Stimulated activated naive B cell treated with anti-CD40 and anti-IgM and Interleukin-4, amounts not matched to agents 10 μg/mL and 1 μg/mL and 100 μg/mL, for 72 hours (primary cell): ENCODE measurements around the gene USP44.
A peak's percentile ranks its signal among the peaks of the same experiment; 100 is the strongest.
"Not testable (repeated sequence)": the region's sequence is repeated elsewhere in the genome, so short reads cannot be mapped to it uniquely, and the experiment has no call there.

ENCODE experiments used
- ATAC-seq, 2 donors: fragments of 150-1000 bp; cut with Tn5 transposase; replicated peaks; 2 replicates each; pipeline ENCODE4 v1.10.0; 2021; ENCODE audit warnings: moderate library complexity in 1 of 2
- DNase-seq: peaks from one replicate; pipeline ENCODE4 v3.0.0; 2021
- H3K27ac Mint-ChIP-seq: one replicate; pipeline ENCODE4 v1.8.0; 2022; ENCODE audit warnings: mild to moderate bottlenecking, mixed read lengths
- H3K27me3 Mint-ChIP-seq, 2 donors: one replicate each; pipeline ENCODE4 v1.8.0; 2022; ENCODE audit warnings: mixed read lengths in 2 of 2
- H3K36me3 Mint-ChIP-seq, 2 donors: one replicate each; pipeline ENCODE4 v1.8.0; 2022; ENCODE audit warnings: mixed read lengths in 2 of 2, mild to moderate bottlenecking in 1 of 2
- H3K4me1 Mint-ChIP-seq, 2 donors: one replicate each; pipeline ENCODE4 v1.8.0; 2022; ENCODE audit warnings: mixed read lengths in 2 of 2, mild to moderate bottlenecking in 1 of 2
- H3K4me3 Mint-ChIP-seq, 2 donors: one replicate each; pipeline ENCODE4 v1.8.0; 2022; ENCODE audit warnings: mild to moderate bottlenecking in 2 of 2, mixed read lengths in 2 of 2, moderate library complexity in 1 of 2
- H3K9me3 Mint-ChIP-seq, 2 donors: one replicate each; pipeline ENCODE4 v1.8.0; 2022; ENCODE audit warnings: mixed read lengths in 2 of 2, mild to moderate bottlenecking in 1 of 2

The USP44 gene

GRCh38 chr12:95509300-95509699 lies 42.0 kb downstream of the USP44 start:
- Mint-ChIP-seq H3K36me3 (peaks cover 47 to 65% of the 10 kb centered on the region in 2 donors), H3K27ac (no peak overlapping the region), H3K9me3 (no peaks in the 10 kb centered on the region), H3K4me3 (no peak overlapping the region), H3K27me3 (no peaks in the 10 kb centered on the region), H3K4me1 (peaks cover 3 to 4% of the 10 kb centered on the region in 2 donors)
- DNase-seq (no peak), ATAC-seq (no peak)

- no peak for ATAC-seq
- Mint-ChIP-seq H3K27ac (no peak overlapping the region), H3K4me3 (no peak overlapping the region), H3K9me3 (no peaks in the 10 kb centered on the region), H3K36me3 (peaks cover 40 to 72% of the 10 kb centered on the region in 2 donors), H3K27me3 (no peaks in the 10 kb centered on the region), H3K4me1 (peaks cover 3 to 11% of the 10 kb centered on the region in 2 donors)
- no peak for DNase-seq
Observed at GRCh38 chr12:95506707-95507523, 44.4 kb downstream of the USP44 start.

GRCh38 chr12:95505039-95505438 lies 46.2 kb downstream of the USP44 start:
- Mint-ChIP-seq H3K27me3 (no peaks in the 10 kb centered on the region), H3K9me3 (no peaks in the 10 kb centered on the region), H3K4me3 (no peak overlapping the region), H3K36me3 (peaks cover 35 to 66% of the 10 kb centered on the region in 2 donors), H3K4me1 (peaks cover 5 to 11% of the 10 kb centered on the region in 2 donors), H3K27ac (peak overlapping the region; percentile 57)
- ATAC-seq: no peak
- DNase-seq: no peak

GRCh38 chr12:95504140-95504539 lies 47.1 kb downstream of the USP44 start:
- H3K36me3 Mint-ChIP-seq: peaks cover 38 to 71% of the 10 kb centered on the region in 2 donors
- H3K4me1 Mint-ChIP-seq: peaks cover 5 to 11% of the 10 kb centered on the region in 2 donors
- no peak overlapping the region for H3K4me3 Mint-ChIP-seq
- no peak overlapping the region for H3K27ac Mint-ChIP-seq
- DNase-seq (no peak), ATAC-seq (no peak)
- H3K9me3 Mint-ChIP-seq: no peaks in the 10 kb centered on the region
- H3K27me3 Mint-ChIP-seq: no peaks in the 10 kb centered on the region

- no peaks in the 10 kb centered on the region for H3K27me3 Mint-ChIP-seq
- no peak overlapping the region for H3K4me3 Mint-ChIP-seq
- ATAC-seq (no peak), DNase-seq (no peak)
- H3K9me3 Mint-ChIP-seq: no peaks in the 10 kb centered on the region
- H3K4me1 Mint-ChIP-seq: peaks cover 2 to 7% of the 10 kb centered on the region in 2 donors
- no peak overlapping the region for H3K27ac Mint-ChIP-seq
- H3K36me3 Mint-ChIP-seq: peaks cover 39 to 70% of the 10 kb centered on the region in 2 donors
Observed at GRCh38 chr12:95499772-95500171, 51.5 kb downstream of the USP44 start.

- Mint-ChIP-seq H3K27me3 (no peaks in the 10 kb centered on the region), H3K27ac (no peak overlapping the region), H3K9me3 (no peaks in the 10 kb centered on the region), H3K4me1 (peaks cover 2 to 7% of the 10 kb centered on the region in 2 donors), H3K4me3 (no peak overlapping the region), H3K36me3 (peaks cover 36 to 66% of the 10 kb centered on the region in 2 donors)
- DNase-seq (no peak), ATAC-seq (no peak)
Observed at GRCh38 chr12:95498968-95499367, 52.3 kb downstream of the USP44 start.

GRCh38 chr12:95497031-95497430 lies 54.2 kb downstream of the USP44 start:
- DNase-seq (no peak), ATAC-seq (no peak)
- no peaks in the 10 kb centered on the region for H3K9me3 Mint-ChIP-seq
- peaks cover under 1 to 2% of the 10 kb centered on the region in 2 donors for H3K4me1 Mint-ChIP-seq
- H3K4me3 Mint-ChIP-seq: no peak overlapping the region
- peak overlapping the region; percentile 0 for H3K27ac Mint-ChIP-seq
- peaks cover 32 to 49% of the 10 kb centered on the region in 2 donors for H3K36me3 Mint-ChIP-seq
- H3K27me3 Mint-ChIP-seq: no peaks in the 10 kb centered on the region

- Mint-ChIP-seq H3K4me1 (peaks cover 0 to 4% of the 10 kb centered on the region in 2 donors), H3K9me3 (no peaks in the 10 kb centered on the region), H3K36me3 (peaks cover 39 to 57% of the 10 kb centered on the region in 2 donors), H3K27me3 (no peaks in the 10 kb centered on the region), H3K4me3 (no peak overlapping the region), H3K27ac (no peak overlapping the region)
- no peak for ATAC-seq
- DNase-seq: no peak
Observed at GRCh38 chr12:95495433-95495832, 55.8 kb downstream of the USP44 start.

GRCh38 chr12:95494888-95495287 lies 56.4 kb downstream of the USP44 start:
- ATAC-seq (no peak), DNase-seq (no peak)
- no peaks in the 10 kb centered on the region for H3K27me3 Mint-ChIP-seq
- no peaks in the 10 kb centered on the region for H3K9me3 Mint-ChIP-seq
- no peak overlapping the region for H3K27ac Mint-ChIP-seq
- H3K4me1 Mint-ChIP-seq: peaks cover 0 to 2% of the 10 kb centered on the region in 2 donors
- peaks cover 35 to 54% of the 10 kb centered on the region in 2 donors for H3K36me3 Mint-ChIP-seq
- no peak overlapping the region for H3K4me3 Mint-ChIP-seq

GRCh38 chr12:95492462-95492861 lies 58.8 kb downstream of the USP44 start:
- H3K4me3 Mint-ChIP-seq: no peak overlapping the region
- peaks cover 24 to 43% of the 10 kb centered on the region in 2 donors for H3K36me3 Mint-ChIP-seq
- H3K4me1 Mint-ChIP-seq: peaks cover 0 to 2% of the 10 kb centered on the region in 2 donors
- H3K27me3 Mint-ChIP-seq: no peaks in the 10 kb centered on the region
- no peak for DNase-seq
- H3K27ac Mint-ChIP-seq: no peak overlapping the region
- ATAC-seq: no peak
- no peaks in the 10 kb centered on the region for H3K9me3 Mint-ChIP-seq

GRCh38 chr12:95487024-95487423 lies 64.3 kb downstream of the USP44 start:
- peaks cover 31 to 35% of the 10 kb centered on the region in 2 donors for H3K36me3 Mint-ChIP-seq

GRCh38 chr12:95484524-95484923 lies 66.8 kb downstream of the USP44 start:
- Mint-ChIP-seq H3K36me3 (peaks cover 29 to 37% of the 10 kb centered on the region in 2 donors), H3K4me3 (no peak overlapping the region), H3K27me3 (no peaks in the 10 kb centered on the region), H3K9me3 (no peaks in the 10 kb centered on the region), H3K4me1 (peaks cover 10 to 18% of the 10 kb centered on the region in 2 donors), H3K27ac (no peak overlapping the region)
- no peak for DNase-seq
- no peak for ATAC-seq

More at GRCh38 chr12:95487024-95487423, 64.3 kb downstream of the USP44 start:
- H3K4me3 Mint-ChIP-seq: no peak overlapping the region
- no peak overlapping the region for H3K27ac Mint-ChIP-seq
- H3K9me3 Mint-ChIP-seq: no peaks in the 10 kb centered on the region
- no peaks in the 10 kb centered on the region for H3K27me3 Mint-ChIP-seq
- DNase-seq (no peak), ATAC-seq (no peak)
- H3K4me1 Mint-ChIP-seq: peaks cover 0 to 2% of the 10 kb centered on the region in 2 donors

- H3K27me3 Mint-ChIP-seq, ATAC-seq, H3K9me3 Mint-ChIP-seq, H3K4me3 Mint-ChIP-seq, DNase-seq: not testable (repeated sequence)
- Mint-ChIP-seq H3K4me1 (peaks cover 14 to 37% of the 10 kb centered on the region in 2 donors), H3K36me3 (peaks cover 41 to 46% of the 10 kb centered on the region in 2 donors), H3K27ac (peak overlapping the region; percentile 37)
Observed at GRCh38 chr12:95482564-95482963, 68.7 kb downstream of the USP44 start.

- H3K36me3 Mint-ChIP-seq: peaks cover 39 to 43% of the 10 kb centered on the region in 2 donors
- H3K4me3 Mint-ChIP-seq: no peak overlapping the region
- DNase-seq (no peak), ATAC-seq (no peak)
- peaks cover 14 to 37% of the 10 kb centered on the region in 2 donors for H3K4me1 Mint-ChIP-seq
- no peaks in the 10 kb centered on the region for H3K27me3 Mint-ChIP-seq
- no peaks in the 10 kb centered on the region for H3K9me3 Mint-ChIP-seq
- H3K27ac Mint-ChIP-seq: no peak overlapping the region
Observed at GRCh38 chr12:95481888-95482287, 69.4 kb downstream of the USP44 start.

- Mint-ChIP-seq H3K9me3 (no peaks in the 10 kb centered on the region), H3K27me3 (no peaks in the 10 kb centered on the region), H3K36me3 (peaks cover 39 to 51% of the 10 kb centered on the region in 2 donors), H3K4me3 (no peak overlapping the region), H3K4me1 (peaks cover 14 to 44% of the 10 kb centered on the region in 2 donors), H3K27ac (peak overlapping the region; percentile 42)
- DNase-seq: no peak
- ATAC-seq: no peak
Observed at GRCh38 chr12:95481072-95481471, 70.2 kb downstream of the USP44 start.
